NK-92 (cell line): ENCODE data around the gene VSIR.

ENCODE experiments used
- DNase-seq: peaks from one replicate; lab custom pipeline; 2025; ENCODE audit not compliant: unreplicated experiment; lab: John Stamatoyannopoulos, UW

Gene VSIR

GRCh38 chr10:71807557-71808510 lies 34.5 kb upstream of the VSIR start:
- no peak for DNase-seq

GRCh38 chr10:71806704-71807556 lies 33.6 kb upstream of the VSIR start:
- no peak for DNase-seq

- DNase-seq, result no peak
Observed at GRCh38 chr10:71805776-71806703, 32.7 kb upstream of the VSIR start.

- DNase-seq, result no peak
Observed at GRCh38 chr10:71804077-71804476, 30.8 kb upstream of the VSIR start.

GRCh38 chr10:71802715-71803488 lies 29.6 kb upstream of the VSIR start:
- DNase-seq, result no peak

- no peak for DNase-seq
Observed at GRCh38 chr10:71802235-71802634, 28.9 kb upstream of the VSIR start.

- no peak for DNase-seq
Observed at GRCh38 chr10:71801361-71801760, 28.0 kb upstream of the VSIR start.

- DNase-seq, result no peak
Observed at GRCh38 chr10:71799608-71800453, 26.5 kb upstream of the VSIR start.

- DNase-seq, result no peak
Observed at GRCh38 chr10:71799112-71799511, 25.8 kb upstream of the VSIR start.

GRCh38 chr10:71798308-71798624 lies 24.9 kb upstream of the VSIR start:
- no peak for DNase-seq

- DNase-seq, result no peak
Observed at GRCh38 chr10:71797533-71798307, 24.4 kb upstream of the VSIR start.

- no peak for DNase-seq
Observed at GRCh38 chr10:71796749-71797405, 23.6 kb upstream of the VSIR start.

- DNase-seq, result no peak
Observed at GRCh38 chr10:71795248-71795647, 21.9 kb upstream of the VSIR start.

GRCh38 chr10:71790749-71791440 lies 17.6 kb upstream of the VSIR start:
- no peak for DNase-seq

GRCh38 chr10:71789871-71790270 lies 16.6 kb upstream of the VSIR start:
- DNase-seq, result no peak

- DNase-seq, result no peak
Observed at GRCh38 chr10:71788954-71789353, 15.6 kb upstream of the VSIR start.

- DNase-seq, result no peak
Observed at GRCh38 chr10:71784679-71785272, 11.5 kb upstream of the VSIR start.
